A673 (cell line): ENCODE results near the gene NLRP1.

Experiments
- EZH2 ChIP-seq: fragments of 200-600 bp; sonication (generic); IDR thresholded peaks from 2 replicates; pipeline ENCODE4 v1.6.1; 2017; ENCODE audit warnings: borderline replicate concordance, low read depth, mild to moderate bottlenecking, mixed read lengths, antibody characterized with exemption, low read length; ENCODE audit not compliant: poor library complexity, severe bottlenecking
- TF ChIP-seq, protein P1 (sequence below): fragments of 300-800, 200-600 bp; sonication (generic); conservative IDR thresholded peaks from 2 replicates; pipeline ENCODE4 v1.5.1; 2017; ENCODE audit warnings: low read depth, mild to moderate bottlenecking, antibody characterized with exemption, low read length, moderate library complexity, mixed read lengths

DNA sequence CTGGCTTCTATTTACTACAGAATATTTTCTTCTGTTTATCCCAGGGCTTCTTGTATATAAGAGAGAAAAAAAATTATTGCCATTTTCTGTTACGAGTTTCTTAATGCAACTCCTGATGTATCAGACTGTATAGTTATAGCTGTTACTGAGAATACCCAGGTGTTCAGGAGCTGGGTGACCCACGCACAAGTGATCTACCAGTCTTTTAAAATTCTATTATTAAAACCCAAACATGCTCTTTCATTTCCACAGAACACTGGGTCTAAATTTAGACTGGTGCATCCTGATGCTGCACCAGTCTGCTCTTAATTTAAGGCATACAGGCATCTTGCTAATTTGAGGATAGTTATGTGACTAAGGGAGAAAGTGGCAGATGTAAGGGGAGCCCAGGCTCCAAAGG is 31.2 kb upstream of the NLRP1 start:
- TF ChIP-seq, protein P1, sequence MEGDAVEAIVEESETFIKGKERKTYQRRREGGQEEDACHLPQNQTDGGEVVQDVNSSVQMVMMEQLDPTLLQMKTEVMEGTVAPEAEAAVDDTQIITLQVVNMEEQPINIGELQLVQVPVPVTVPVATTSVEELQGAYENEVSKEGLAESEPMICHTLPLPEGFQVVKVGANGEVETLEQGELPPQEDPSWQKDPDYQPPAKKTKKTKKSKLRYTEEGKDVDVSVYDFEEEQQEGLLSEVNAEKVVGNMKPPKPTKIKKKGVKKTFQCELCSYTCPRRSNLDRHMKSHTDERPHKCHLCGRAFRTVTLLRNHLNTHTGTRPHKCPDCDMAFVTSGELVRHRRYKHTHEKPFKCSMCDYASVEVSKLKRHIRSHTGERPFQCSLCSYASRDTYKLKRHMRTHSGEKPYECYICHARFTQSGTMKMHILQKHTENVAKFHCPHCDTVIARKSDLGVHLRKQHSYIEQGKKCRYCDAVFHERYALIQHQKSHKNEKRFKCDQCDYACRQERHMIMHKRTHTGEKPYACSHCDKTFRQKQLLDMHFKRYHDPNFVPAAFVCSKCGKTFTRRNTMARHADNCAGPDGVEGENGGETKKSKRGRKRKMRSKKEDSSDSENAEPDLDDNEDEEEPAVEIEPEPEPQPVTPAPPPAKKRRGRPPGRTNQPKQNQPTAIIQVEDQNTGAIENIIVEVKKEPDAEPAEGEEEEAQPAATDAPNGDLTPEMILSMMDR: no peak
- TF ChIP-seq EZH2: no peak
